Mesendoderm (in vitro differentiated cells): ENCODE measurements around the gene RMND5B. TPM values are rescaled to one million over a fixed set of nuclear protein-coding genes. Genes with fewer than 3 reads are reported as not detected.

Source experiments
- DNase-seq: peaks from one replicate; pipeline ENCODE4 v3.0.0; 2013
- H2AK5ac ChIP-seq: 2 replicates; pipeline ENCODE4 v1.6.1; 2013; ENCODE audit warnings: low read length, inconsistent platforms
- H2BK120ac ChIP-seq: 2 replicates; pipeline ENCODE4 v1.6.1; 2013; ENCODE audit warnings: low read depth, mild to moderate bottlenecking, low read length, moderate library complexity, mixed read lengths
- H2BK15ac ChIP-seq: replicated peaks from 2 replicates; pipeline ENCODE4 v1.6.1; 2013; ENCODE audit warnings: low read depth, mild to moderate bottlenecking, moderate library complexity
- H2BK5ac ChIP-seq: 2 replicates; pipeline ENCODE4 v1.6.1; 2013; ENCODE audit warnings: low read length, inconsistent platforms
- H3K18ac ChIP-seq: 2 replicates; pipeline ENCODE4 v1.6.1; 2013; ENCODE audit warnings: mild to moderate bottlenecking, low read length, mixed read lengths
- H3K23ac ChIP-seq: one replicate; pipeline ENCODE4 v1.6.1; 2013; ENCODE audit warnings: low read length
- H3K27ac ChIP-seq: 2 replicates; pipeline ENCODE4 v1.5.1; 2013; ENCODE audit warnings: low read depth, mild to moderate bottlenecking, inconsistent platforms, low read length, moderate library complexity
- H3K27me3 ChIP-seq: 2 replicates; pipeline ENCODE4 v1.6.1; 2013; ENCODE audit warnings: low read length, control low read depth, mild to moderate bottlenecking, inconsistent platforms; ENCODE audit not compliant: insufficient read depth, poor library complexity
- H3K36me3 ChIP-seq: 2 replicates; pipeline ENCODE4 v1.6.1; 2013; ENCODE audit warnings: low read length, inconsistent platforms; ENCODE audit not compliant: control insufficient read depth, insufficient read depth
- H3K4ac ChIP-seq: one replicate; pipeline ENCODE4 v1.6.1; 2013; ENCODE audit warnings: low read depth, mild to moderate bottlenecking, low read length, moderate library complexity
- H3K4me1 ChIP-seq: 2 replicates; pipeline ENCODE4 v1.6.1; 2013; ENCODE audit warnings: low read depth, low read length, inconsistent platforms; ENCODE audit not compliant: control insufficient read depth
- H3K4me2 ChIP-seq: 2 replicates; pipeline ENCODE4 v1.6.1; 2013; ENCODE audit warnings: low read length
- H3K4me3 ChIP-seq: 2 replicates; pipeline ENCODE4 v1.5.1; 2013; ENCODE audit warnings: mild to moderate bottlenecking, low read length
- H3K56ac ChIP-seq: one replicate; pipeline ENCODE4 v1.6.1; 2013; ENCODE audit warnings: low read length
- H3K79me1 ChIP-seq: 2 replicates; pipeline ENCODE4 v1.6.1; 2013; ENCODE audit warnings: low read length, inconsistent platforms
- H3K79me2 ChIP-seq: 2 replicates; pipeline ENCODE4 v1.6.1; 2013; ENCODE audit warnings: mild to moderate bottlenecking, low read length; ENCODE audit not compliant: control insufficient read depth, insufficient read depth
- H3K9ac ChIP-seq: 2 replicates; pipeline ENCODE4 v1.6.1; 2013; ENCODE audit warnings: low read length, inconsistent platforms
- H4K5ac ChIP-seq: one replicate; pipeline ENCODE4 v1.6.1; 2013; ENCODE audit warnings: low read length
- H4K8ac ChIP-seq: one replicate; pipeline ENCODE4 v1.6.1; 2013; ENCODE audit warnings: low read depth, mild to moderate bottlenecking, control low read depth, low read length, moderate library complexity
- WGBS: extraction: QIAGEN DNeasy Blood & Tissue Kit; methylation state at CpG from one replicate; pipeline ENCODE4 v1.1.7; 2013; ENCODE audit warnings: low lambda C conversion rate, missing lambda C conversion rate; ENCODE audit not compliant: insufficient coverage; ENCODE audit errors: extremely low coverage; 5-methylcytosine and 5-hydroxymethylcytosine counted together
- polyA plus RNA-seq, 2 experiments: library from polyadenylated mRNA; stranded (reverse); fragments of 200-250 nt; gene quantifications; one replicate each; pipeline ENCODE4 v1.2.3, GENCODE V29; 2013

The RMND5B gene, protein sequence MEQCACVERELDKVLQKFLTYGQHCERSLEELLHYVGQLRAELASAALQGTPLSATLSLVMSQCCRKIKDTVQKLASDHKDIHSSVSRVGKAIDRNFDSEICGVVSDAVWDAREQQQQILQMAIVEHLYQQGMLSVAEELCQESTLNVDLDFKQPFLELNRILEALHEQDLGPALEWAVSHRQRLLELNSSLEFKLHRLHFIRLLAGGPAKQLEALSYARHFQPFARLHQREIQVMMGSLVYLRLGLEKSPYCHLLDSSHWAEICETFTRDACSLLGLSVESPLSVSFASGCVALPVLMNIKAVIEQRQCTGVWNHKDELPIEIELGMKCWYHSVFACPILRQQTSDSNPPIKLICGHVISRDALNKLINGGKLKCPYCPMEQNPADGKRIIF
- polyA plus RNA-seq (2013, experiment 1 of 2), result 21.6 TPM
- 23.0 TPM for polyA plus RNA-seq (2013, experiment 2 of 2)

DNA sequence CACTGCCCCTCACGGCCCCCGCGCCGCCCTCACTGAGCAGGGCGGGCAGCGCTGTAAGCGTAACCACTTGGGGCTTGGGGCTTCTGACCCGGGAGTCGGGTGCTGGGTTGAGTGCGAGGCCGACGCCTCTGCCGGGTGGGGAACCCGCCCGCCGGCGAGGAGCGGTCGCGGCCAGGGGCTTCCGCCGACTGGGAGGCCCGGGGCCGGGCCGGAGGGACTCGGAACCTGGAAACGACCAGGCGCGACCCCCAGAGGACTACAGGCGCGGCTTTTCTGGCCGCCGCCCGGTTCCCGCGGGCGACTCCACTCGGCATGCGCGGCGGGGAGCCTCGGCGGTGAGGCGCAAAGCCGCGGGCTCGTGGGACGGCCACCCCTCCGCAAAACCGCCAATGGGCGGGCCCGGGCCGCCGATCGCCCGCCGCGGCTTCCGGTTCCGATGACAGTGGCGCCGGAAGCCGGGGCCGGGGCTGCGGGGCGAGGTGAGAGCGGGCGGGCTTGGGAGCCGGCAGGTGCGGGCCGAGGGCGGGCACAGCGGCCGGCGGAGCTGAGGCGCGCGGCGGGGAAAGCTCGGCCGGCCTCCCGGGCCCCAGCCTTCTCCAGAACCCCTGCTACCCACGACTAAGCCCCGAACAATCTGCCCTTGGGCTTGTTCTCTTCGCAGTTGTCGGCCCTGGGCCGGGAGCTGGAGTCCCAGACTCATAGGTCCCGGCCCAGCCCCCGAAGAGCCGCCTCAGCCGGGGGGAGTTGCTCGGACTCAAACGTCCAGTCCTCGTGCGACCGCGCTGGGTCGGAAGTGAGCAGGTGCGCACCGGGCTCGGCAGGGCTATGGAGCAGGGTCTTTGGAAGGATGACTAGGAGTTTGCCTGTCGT, at the start of gene RMND5B:
RMND5B (plus strand) TSS at position 439 of the 870 bp plus-strand sequence. CDS start 7,106 bp downstream, outside the sequence.
- Histone ChIP-seq H3K18ac (peak within 1 kb of the TSS; percentile 95), H3K27me3 (no peaks in the 10 kb centered on the region), H3K4me2 (peak within 1 kb of the TSS; percentile 62), H3K79me2 (peaks cover 8% of the 10 kb centered on the region), H3K56ac (peak within 1 kb of the TSS; percentile 95), H2BK5ac (no peak within 1 kb of the TSS), H2AK5ac (no peak within 1 kb of the TSS), H2BK15ac (no peak within 1 kb of the TSS), H3K36me3 (no peaks in the 10 kb centered on the region), H3K27ac (peak within 1 kb of the TSS; percentile 93), H3K4me1 (peaks cover 3% of the 10 kb centered on the region), H3K9ac (peak within 1 kb of the TSS; percentile 95), H3K23ac (no peak within 1 kb of the TSS), H2BK120ac (no peak within 1 kb of the TSS), H3K4ac (peak within 1 kb of the TSS; percentile 88), H4K5ac (no peak within 1 kb of the TSS), H3K79me1 (peaks cover 3% of the 10 kb centered on the region), H4K8ac (peak within 1 kb of the TSS; percentile 91), H3K4me3 (peak within 1 kb of the TSS; percentile 76)
- no CpG with 5 or more reads among the region's 102 CpGs for WGBS
- DNase-seq, result peak; percentile 87

DNA sequence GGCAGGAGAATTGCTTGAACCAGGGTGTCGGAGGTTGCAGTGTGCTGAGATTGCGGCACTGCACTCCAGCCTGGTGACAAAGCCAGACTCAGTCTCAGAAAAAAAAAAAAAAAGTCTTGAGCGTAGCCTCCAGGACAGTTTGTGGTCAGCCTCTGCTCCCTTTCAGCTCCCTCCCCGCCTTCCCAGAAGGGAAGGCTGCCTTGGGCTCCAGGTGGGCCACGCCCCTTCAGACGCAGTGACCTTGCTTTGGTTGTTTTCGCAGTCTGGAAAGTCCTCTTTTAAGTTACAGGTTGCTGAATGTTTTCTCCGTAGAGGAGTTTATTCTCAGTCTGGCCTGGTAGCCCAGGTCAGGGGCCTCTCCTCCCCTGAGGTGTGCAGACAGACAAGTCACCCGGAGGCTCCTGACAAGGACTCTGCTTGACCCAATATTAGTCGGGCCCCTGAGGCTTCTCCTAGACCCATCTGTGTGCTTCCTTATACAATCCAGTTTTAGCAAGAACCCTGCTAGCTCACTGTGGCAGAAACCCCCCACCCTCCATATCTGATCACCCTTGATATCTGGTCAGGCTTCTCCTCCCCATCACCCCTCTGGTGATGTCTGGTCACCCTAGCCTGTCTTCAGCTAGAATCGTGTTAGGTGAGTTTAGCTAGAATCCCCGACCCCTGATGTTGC, 49.1 kb upstream of the RMND5B start:
- no peak overlapping the region for H2BK15ac ChIP-seq
- no peak overlapping the region for H2BK120ac ChIP-seq
- H3K9ac ChIP-seq, result no peak overlapping the region
- H3K23ac ChIP-seq, result no peak overlapping the region
- no peak overlapping the region for H4K8ac ChIP-seq
- no peaks in the 10 kb centered on the region for H3K4me1 ChIP-seq
- no peaks in the 10 kb centered on the region for H3K27me3 ChIP-seq
- no peak for DNase-seq
- H3K36me3 ChIP-seq, result no peaks in the 10 kb centered on the region
- H3K4ac ChIP-seq, result no peak overlapping the region
- H2BK5ac ChIP-seq, result no peak overlapping the region
- H3K4me3 ChIP-seq, result no peak overlapping the region
- no peaks in the 10 kb centered on the region for H3K79me2 ChIP-seq
- H3K79me1 ChIP-seq, result no peaks in the 10 kb centered on the region
- no peak overlapping the region for H3K4me2 ChIP-seq
- H3K56ac ChIP-seq, result no peak overlapping the region
- no CpG with 5 or more reads among the region's 12 CpGs for WGBS
- no peak overlapping the region for H4K5ac ChIP-seq
- H3K18ac ChIP-seq, result no peak overlapping the region
- H2AK5ac ChIP-seq, result no peak overlapping the region
- no peak overlapping the region for H3K27ac ChIP-seq

GRCh38 chr5:178083922-178084321, 46.9 kb upstream of the RMND5B start:
- Histone ChIP-seq H2AK5ac (no peak overlapping the region), H3K36me3 (no peaks in the 10 kb centered on the region), H4K8ac (no peak overlapping the region), H3K23ac (no peak overlapping the region), H2BK120ac (no peak overlapping the region), H3K27me3 (no peaks in the 10 kb centered on the region), H3K56ac (no peak overlapping the region), H2BK5ac (no peak overlapping the region), H3K9ac (no peak overlapping the region), H3K27ac (no peak overlapping the region), H2BK15ac (no peak overlapping the region), H3K4me3 (no peak overlapping the region), H3K4ac (no peak overlapping the region), H3K79me1 (no peaks in the 10 kb centered on the region), H3K18ac (no peak overlapping the region), H4K5ac (no peak overlapping the region), H3K4me1 (no peaks in the 10 kb centered on the region), H3K79me2 (no peaks in the 10 kb centered on the region), H3K4me2 (no peak overlapping the region)
- DNase-seq, result peak; percentile 60
- no CpG with 5 or more reads among the region's 6 CpGs for WGBS

DNA sequence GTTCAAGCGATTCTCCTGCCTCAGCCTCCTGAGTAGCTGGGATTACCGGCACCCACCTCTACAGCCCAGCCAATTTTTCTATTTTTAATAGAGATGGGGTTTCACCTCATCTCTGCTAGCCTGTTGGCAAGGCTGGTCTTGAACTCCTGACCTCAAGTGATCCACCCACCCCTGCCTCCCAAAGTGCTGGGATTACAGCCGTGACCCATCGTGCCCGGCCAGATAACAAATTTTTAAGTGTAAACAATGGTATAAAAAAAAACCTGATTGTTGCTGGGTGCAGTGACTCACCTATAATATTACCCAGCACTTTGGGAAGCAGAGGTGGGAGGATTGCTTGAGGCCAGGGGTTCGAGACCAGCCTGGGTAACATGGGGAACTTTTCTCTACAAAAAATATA, 45.5 kb upstream of the RMND5B start:
- Histone ChIP-seq H3K23ac (no peak overlapping the region), H3K27me3 (no peaks in the 10 kb centered on the region), H3K56ac (no peak overlapping the region), H3K27ac (no peak overlapping the region), H2BK120ac (no peak overlapping the region), H3K79me2 (no peaks in the 10 kb centered on the region), H3K4ac (no peak overlapping the region), H2BK5ac (no peak overlapping the region), H3K4me3 (no peak overlapping the region), H2AK5ac (no peak overlapping the region), H3K79me1 (no peaks in the 10 kb centered on the region), H3K4me2 (no peak overlapping the region), H4K5ac (no peak overlapping the region), H3K4me1 (no peaks in the 10 kb centered on the region), H3K36me3 (no peaks in the 10 kb centered on the region), H4K8ac (no peak overlapping the region), H3K18ac (no peak overlapping the region), H2BK15ac (no peak overlapping the region), H3K9ac (no peak overlapping the region)
- no CpG with 5 or more reads among the region's 6 CpGs for WGBS
- no peak for DNase-seq

DNA sequence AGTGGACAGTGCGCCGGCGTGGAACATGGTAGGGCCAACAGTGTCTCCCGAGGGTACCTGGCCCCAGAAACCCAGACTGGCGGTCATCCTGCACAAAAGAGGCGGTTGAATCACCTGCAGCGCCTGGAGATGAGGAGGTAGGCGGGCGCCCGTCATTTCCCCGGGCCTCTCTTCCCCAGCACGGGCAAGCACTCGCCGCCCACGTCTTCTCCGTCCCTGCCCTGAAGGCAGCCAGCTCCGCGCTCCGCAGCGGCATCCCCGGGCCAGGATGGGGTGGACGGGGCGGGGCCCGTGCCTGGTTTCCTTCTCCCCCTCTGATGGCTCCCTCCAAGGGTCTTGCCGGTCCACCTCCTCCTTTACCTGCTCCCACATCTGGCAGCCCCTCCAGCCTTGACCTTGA, 44.5 kb upstream of the RMND5B start:
- H2AK5ac ChIP-seq, result no peak overlapping the region
- WGBS, result no CpG with 5 or more reads among the region's 25 CpGs
- no peaks in the 10 kb centered on the region for H3K27me3 ChIP-seq
- no peaks in the 10 kb centered on the region for H3K79me1 ChIP-seq
- no peak overlapping the region for H3K4me3 ChIP-seq
- no peak overlapping the region for H4K8ac ChIP-seq
- no peak overlapping the region for H3K4ac ChIP-seq
- no peak overlapping the region for H3K9ac ChIP-seq
- H3K18ac ChIP-seq, result no peak overlapping the region
- H3K56ac ChIP-seq, result no peak overlapping the region
- H3K4me1 ChIP-seq, result no peaks in the 10 kb centered on the region
- H3K23ac ChIP-seq, result no peak overlapping the region
- H3K36me3 ChIP-seq, result no peaks in the 10 kb centered on the region
- H3K79me2 ChIP-seq, result no peaks in the 10 kb centered on the region
- no peak for DNase-seq
- H3K4me2 ChIP-seq, result no peak overlapping the region
- H2BK120ac ChIP-seq, result no peak overlapping the region
- no peak overlapping the region for H3K27ac ChIP-seq
- H4K5ac ChIP-seq, result no peak overlapping the region
- no peak overlapping the region for H2BK15ac ChIP-seq
- H2BK5ac ChIP-seq, result no peak overlapping the region
